K562 (cell line): ENCODE measurements around the gene WNT16.

Experiments used
- CTCF ChIP-seq, 3 experiments: IDR thresholded peaks in 2 of 3; conservative IDR thresholded peaks in 1 of 3; 2 replicates each; pipeline ENCODE4 v1.5.1; 2011 to 2012; ENCODE audit warnings: low read length in 3 of 3, mild to moderate bottlenecking in 3 of 3, control low read depth in 2 of 3, improper control_type of control experiment in 1 of 3, inconsistent platforms in 1 of 3, low read depth in 1 of 3, mixed read lengths in 1 of 3, moderate library complexity in 1 of 3; ENCODE audit not compliant: insufficient read depth in 2 of 3
- PHF21A ChIP-seq: fragments of 450-650 bp; IDR thresholded peaks from 2 replicates; pipeline ENCODE4 v1.6.1; 2017; ENCODE audit warnings: low read depth, borderline replicate concordance
- POLR2A ChIP-seq: fragments of 450-650 bp; conservative IDR thresholded peaks from 2 replicates; pipeline ENCODE4 v1.6.1; 2016
- SIRT6 ChIP-seq: IDR thresholded peaks from one replicate; pipeline ENCODE4 v1.6.1; 2012; ENCODE audit warnings: low read depth, mild to moderate bottlenecking, control low read depth, inconsistent platforms, low read length, moderate library complexity
- TAF15 ChIP-seq: fragments of 200-400 bp; formaldehyde crosslinking; IDR thresholded peaks from 2 replicates; pipeline ENCODE4 v1.6.1; 2017; ENCODE audit warnings: mild to moderate bottlenecking, low read depth, low read length, moderate library complexity
- THRA ChIP-seq: fragments of 450-650 bp; IDR thresholded peaks from 2 replicates; pipeline ENCODE4 v1.6.1; 2017; ENCODE audit warnings: mild to moderate bottlenecking, moderate library complexity
- ZBTB43 ChIP-seq: sonication (generic); formaldehyde crosslinking; IDR thresholded peaks from 2 replicates; pipeline ENCODE4 v1.8.0; 2023; ENCODE audit warnings: mild to moderate bottlenecking, missing genetic modification reagents
- ZNF589 ChIP-seq: fragments of 200-800 bp; sonication (Bioruptor generic); IDR thresholded peaks from 2 replicates; pipeline ENCODE4 v1.6.1; 2016; ENCODE audit warnings: low read depth, missing genetic modification characterization, missing compliant biosample characterization

GRCh38 chr7:121385056-121385799 lies 56.4 kb downstream of the WNT16 start:
- TF ChIP-seq TAF15: no peak
- TF ChIP-seq CTCF (IDR thresholded peaks at IDR 0.05 in 2 of 3, conservative IDR thresholded peaks at IDR 0.05 in 1 of 3; ENCODE audit: insufficient read depth in 2 of 3, low read depth in 1 of 3, low read length in 3 of 3): no peak
- TF ChIP-seq SIRT6: no peak
- TF ChIP-seq ZNF589 (CRISPR knock-in tag): no peak
- TF ChIP-seq THRA: no peak
- TF ChIP-seq ZBTB43 (CRISPR knock-in tag): no peak
- no peak for TF ChIP-seq POLR2A
- no peak for TF ChIP-seq PHF21A
